ENCODE results near the gene XIRP2.

The XIRP2 gene

GRCh38 chr2:167187978-167188967, 300.0 kb downstream of the XIRP2 start:
- H3K4me3 ChIP-seq (ENCODE audit: control insufficient read depth, low read depth, low read length), result no peak overlapping the region
- no peak for TF ChIP-seq CTCF (conservative IDR thresholded peaks at IDR 0.05; ENCODE audit: control insufficient read depth, insufficient read depth, low read depth, low read length)
- no peak for DNase-seq (ENCODE audit: low read depth)

- TF ChIP-seq CTCF (conservative IDR thresholded peaks at IDR 0.05; ENCODE audit: control insufficient read depth, insufficient read depth, low read depth, low read length), result no peak
Observed at GRCh38 chr2:167190053-167190452, 301.8 kb downstream of the XIRP2 start.

GRCh38 chr2:167191588-167191987, 303.3 kb downstream of the XIRP2 start:
- no peak overlapping the region for H3K4me3 ChIP-seq (ENCODE audit: control insufficient read depth, low read depth, low read length)
- no peak for TF ChIP-seq CTCF (conservative IDR thresholded peaks at IDR 0.05; ENCODE audit: control insufficient read depth, insufficient read depth, low read depth, low read length)
- peak; percentile 50 for DNase-seq (ENCODE audit: low read depth)

More at GRCh38 chr2:167190053-167190452, 301.8 kb downstream of the XIRP2 start:
- peak; percentile 96 for DNase-seq (ENCODE audit: low read depth)
- no peak overlapping the region for H3K4me3 ChIP-seq (ENCODE audit: control insufficient read depth, low read depth, low read length)

GRCh38 chr2:167192833-167193232, 304.6 kb downstream of the XIRP2 start:
- DNase-seq (ENCODE audit: low read depth), result peak; percentile 93
- TF ChIP-seq CTCF (conservative IDR thresholded peaks at IDR 0.05; ENCODE audit: control insufficient read depth, insufficient read depth, low read depth, low read length), result no peak
- no peak overlapping the region for H3K4me3 ChIP-seq (ENCODE audit: control insufficient read depth, low read depth, low read length)

- DNase-seq (ENCODE audit: low read depth), result peak; percentile 64
- no peak overlapping the region for H3K4me3 ChIP-seq (ENCODE audit: control insufficient read depth, low read depth, low read length)
- no peak for TF ChIP-seq CTCF (conservative IDR thresholded peaks at IDR 0.05; ENCODE audit: control insufficient read depth, insufficient read depth, low read depth, low read length)
Observed at GRCh38 chr2:167196461-167197252, 308.4 kb downstream of the XIRP2 start.

- no peak overlapping the region for H3K4me3 ChIP-seq (ENCODE audit: control insufficient read depth, low read depth, low read length)
- DNase-seq (ENCODE audit: low read depth), result no peak
- no peak for TF ChIP-seq CTCF (conservative IDR thresholded peaks at IDR 0.05; ENCODE audit: control insufficient read depth, insufficient read depth, low read depth, low read length)
Observed at GRCh38 chr2:167198009-167198408, 309.7 kb downstream of the XIRP2 start.

Measured in fibroblast of mammary gland (primary cell).